WTC11 (cell line): ENCODE data around the gene MAST4. TPM values are rescaled to one million over a fixed set of nuclear protein-coding genes. Genes with fewer than 3 reads are reported as not detected.

ENCODE experiments used
- ATAC-seq: fragments of 200-7000 bp; cut with Tn5 transposase; 2 replicates; pipeline ENCODE4 v1.10.0; 2021; ENCODE audit warnings: mild to moderate bottlenecking, moderate library complexity
- CTCF ChIA-PET: fragments of 300-600 bp; sonication (Branson Sonifier 250); formaldehyde crosslinking; loops from one replicate; lab custom pipeline; 2021; ENCODE audit warnings: antibody characterized with exemption; lab: Charles Lee
- POLR2A ChIA-PET: fragments of 350-600 bp; sonication (Branson Sonifier 250); formaldehyde crosslinking; loops from one replicate; lab custom pipeline; 2021; ENCODE audit warnings: antibody characterized with exemption; lab: Charles Lee
- DNase-seq: peaks from one replicate; pipeline ENCODE4 v3.0.0; 2021; ENCODE audit warnings: low spot score
- H3K27ac Mint-ChIP-seq: 2 replicates; pipeline ENCODE4 v1.8.0; 2021; ENCODE audit warnings: mixed read lengths
- H3K27me3 Mint-ChIP-seq: 2 replicates; pipeline ENCODE4 v1.8.0; 2021; ENCODE audit warnings: low read depth, mild to moderate bottlenecking, moderate library complexity, mixed read lengths
- H3K36me3 Mint-ChIP-seq: 2 replicates; pipeline ENCODE4 v1.8.0; 2021; ENCODE audit warnings: mixed read lengths
- H3K4me1 Mint-ChIP-seq: 2 replicates; pipeline ENCODE4 v1.8.0; 2022; ENCODE audit warnings: mixed read lengths
- H3K4me3 Mint-ChIP-seq: 2 replicates; pipeline ENCODE4 v1.8.0; 2021; ENCODE audit warnings: mild to moderate bottlenecking, moderate library complexity, mixed read lengths
- H3K9me3 Mint-ChIP-seq: 2 replicates; pipeline ENCODE4 v1.8.0; 2021; ENCODE audit warnings: mixed read lengths
- CREM ChIP-seq: sonication (generic); formaldehyde crosslinking; IDR thresholded peaks from 2 replicates; pipeline ENCODE4 v1.8.1; 2022; ENCODE audit warnings: mild to moderate bottlenecking, missing genetic modification reagents, moderate library complexity
- GABPB1 ChIP-seq: sonication (generic); formaldehyde crosslinking; IDR thresholded peaks from 2 replicates; pipeline ENCODE4 v1.8.1; 2023; ENCODE audit warnings: mild to moderate bottlenecking, missing genetic modification reagents
- GTF2I ChIP-seq: fragments of 250-450 bp; sonication (Bioruptor Pico); conservative IDR thresholded peaks from 2 replicates; pipeline ENCODE4 v1.4.0; 2021; ENCODE audit warnings: mild to moderate bottlenecking
- HMGXB4 ChIP-seq: sonication (generic); formaldehyde crosslinking; IDR thresholded peaks from 2 replicates; pipeline ENCODE4 v1.8.1; 2023; ENCODE audit warnings: mild to moderate bottlenecking, moderate library complexity, missing genetic modification reagents
- NFATC4 ChIP-seq: fragments of 250-450 bp; sonication (Bioruptor Pico); IDR thresholded peaks from 2 replicates; pipeline ENCODE4 v1.9.0; 2021; ENCODE audit warnings: mild to moderate bottlenecking
- NR3C1 ChIP-seq: sonication (generic); formaldehyde crosslinking; conservative IDR thresholded peaks from 2 replicates; pipeline ENCODE4 v1.8.1; 2023; ENCODE audit warnings: low read depth, mild to moderate bottlenecking, missing genetic modification reagents
- RELA ChIP-seq: sonication (generic); formaldehyde crosslinking; IDR thresholded peaks from 2 replicates; pipeline ENCODE4 v1.8.1; 2022; ENCODE audit warnings: missing genetic modification reagents, mild to moderate bottlenecking, borderline replicate concordance
- STAT6 ChIP-seq: sonication (generic); formaldehyde crosslinking; conservative IDR thresholded peaks from 2 replicates; pipeline ENCODE4 v1.8.1; 2023; ENCODE audit warnings: mild to moderate bottlenecking, low read depth, missing genetic modification reagents, moderate library complexity
- TEAD1 ChIP-seq: sonication (generic); formaldehyde crosslinking; IDR thresholded peaks from 2 replicates; pipeline ENCODE4 v1.8.0; 2022; ENCODE audit warnings: mild to moderate bottlenecking, missing genetic modification reagents
- ZNF671 ChIP-seq: fragments of 250-450 bp; sonication (Bioruptor Pico); IDR thresholded peaks from 2 replicates; pipeline ENCODE4 v1.8.0; 2021; ENCODE audit warnings: mild to moderate bottlenecking
- total RNA-seq: library from RNA; stranded (reverse); gene quantifications from 3 replicates; pipeline ENCODE4 v1.2.3, GENCODE V29; 2021
- TF ChIP-seq, protein P1 (sequence below): sonication (generic); formaldehyde crosslinking; IDR thresholded peaks from 2 replicates; pipeline ENCODE4 v1.8.1; 2022; ENCODE audit warnings: mild to moderate bottlenecking, moderate library complexity, missing genetic modification reagents
- TF ChIP-seq, protein P2 (sequence below): sonication (generic); formaldehyde crosslinking; IDR thresholded peaks from 2 replicates; pipeline ENCODE4 v1.8.0; 2023; ENCODE audit warnings: mild to moderate bottlenecking, missing genetic modification reagents
- TF ChIP-seq, protein P3 (sequence below): sonication (generic); formaldehyde crosslinking; IDR thresholded peaks from 2 replicates; pipeline ENCODE4 v1.8.1; 2022; ENCODE audit warnings: low read depth, missing genetic modification reagents, borderline replicate concordance
- TF ChIP-seq, protein P4 (sequence below): sonication (generic); formaldehyde crosslinking; IDR thresholded peaks from 2 replicates; pipeline ENCODE4 v1.8.1; 2022; ENCODE audit warnings: low read depth, mild to moderate bottlenecking, moderate library complexity, missing genetic modification reagents, borderline replicate concordance
- TF ChIP-seq, protein P5 (sequence below): sonication (generic); formaldehyde crosslinking; IDR thresholded peaks from 2 replicates; pipeline ENCODE4 v1.8.1; 2023; ENCODE audit warnings: mild to moderate bottlenecking, missing genetic modification reagents, borderline replicate concordance

Gene MAST4
- total RNA-seq, 1 experiment from 2014 or later: 8.0 TPM

- no peaks in the 10 kb centered on the region for H3K36me3 Mint-ChIP-seq
- no peak for ATAC-seq
- no peak overlapping the region for H3K4me3 Mint-ChIP-seq
- H3K9me3 Mint-ChIP-seq: no peaks in the 10 kb centered on the region; the same call in 1 of the 2 replicates
- DNase-seq: no peak
- TF ChIP-seq, protein P1, sequence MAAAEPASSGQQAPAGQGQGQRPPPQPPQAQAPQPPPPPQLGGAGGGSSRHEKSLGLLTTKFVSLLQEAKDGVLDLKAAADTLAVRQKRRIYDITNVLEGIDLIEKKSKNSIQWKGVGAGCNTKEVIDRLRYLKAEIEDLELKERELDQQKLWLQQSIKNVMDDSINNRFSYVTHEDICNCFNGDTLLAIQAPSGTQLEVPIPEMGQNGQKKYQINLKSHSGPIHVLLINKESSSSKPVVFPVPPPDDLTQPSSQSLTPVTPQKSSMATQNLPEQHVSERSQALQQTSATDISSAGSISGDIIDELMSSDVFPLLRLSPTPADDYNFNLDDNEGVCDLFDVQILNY: no peak
- TF ChIP-seq, protein P2, sequence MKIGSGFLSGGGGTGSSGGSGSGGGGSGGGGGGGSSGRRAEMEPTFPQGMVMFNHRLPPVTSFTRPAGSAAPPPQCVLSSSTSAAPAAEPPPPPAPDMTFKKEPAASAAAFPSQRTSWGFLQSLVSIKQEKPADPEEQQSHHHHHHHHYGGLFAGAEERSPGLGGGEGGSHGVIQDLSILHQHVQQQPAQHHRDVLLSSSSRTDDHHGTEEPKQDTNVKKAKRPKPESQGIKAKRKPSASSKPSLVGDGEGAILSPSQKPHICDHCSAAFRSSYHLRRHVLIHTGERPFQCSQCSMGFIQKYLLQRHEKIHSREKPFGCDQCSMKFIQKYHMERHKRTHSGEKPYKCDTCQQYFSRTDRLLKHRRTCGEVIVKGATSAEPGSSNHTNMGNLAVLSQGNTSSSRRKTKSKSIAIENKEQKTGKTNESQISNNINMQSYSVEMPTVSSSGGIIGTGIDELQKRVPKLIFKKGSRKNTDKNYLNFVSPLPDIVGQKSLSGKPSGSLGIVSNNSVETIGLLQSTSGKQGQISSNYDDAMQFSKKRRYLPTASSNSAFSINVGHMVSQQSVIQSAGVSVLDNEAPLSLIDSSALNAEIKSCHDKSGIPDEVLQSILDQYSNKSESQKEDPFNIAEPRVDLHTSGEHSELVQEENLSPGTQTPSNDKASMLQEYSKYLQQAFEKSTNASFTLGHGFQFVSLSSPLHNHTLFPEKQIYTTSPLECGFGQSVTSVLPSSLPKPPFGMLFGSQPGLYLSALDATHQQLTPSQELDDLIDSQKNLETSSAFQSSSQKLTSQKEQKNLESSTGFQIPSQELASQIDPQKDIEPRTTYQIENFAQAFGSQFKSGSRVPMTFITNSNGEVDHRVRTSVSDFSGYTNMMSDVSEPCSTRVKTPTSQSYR (CRISPR knock-in tag): no peak
- no peak for TF ChIP-seq TEAD1
- ChIA-PET CTCF (interaction anchor here (0.5 to 0.9 kb wide), 2 partner anchors 312 to 601 kb away, joined by 3 to 4 read pairs; no protein-coding TSS in a partner anchor), POLR2A (interaction anchor here (0.5 kb wide), 1 partner anchor 17 kb away, joined by 3 read pairs; no protein-coding TSS in a partner anchor)
- H3K27me3 Mint-ChIP-seq: no peaks in the 10 kb centered on the region
- H3K4me1 Mint-ChIP-seq: peaks cover 10% of the 10 kb centered on the region
- no peak overlapping the region for H3K27ac Mint-ChIP-seq
Observed at GRCh38 chr5:66617991-66618768, 22.0 kb downstream of the MAST4 start.

- no peaks in the 10 kb centered on the region for H3K36me3 Mint-ChIP-seq
- ATAC-seq: no peak
- POLR2A ChIA-PET: no interaction called here
- H3K27ac Mint-ChIP-seq: no peak overlapping the region
- no peak overlapping the region for H3K4me3 Mint-ChIP-seq
- no peaks in the 10 kb centered on the region; the same call in 1 of the 2 replicates for H3K9me3 Mint-ChIP-seq
- no peak for TF ChIP-seq RELA (CRISPR knock-in tag)
- TF ChIP-seq STAT6 (CRISPR knock-in tag): no peak
- no peak for TF ChIP-seq CREM (CRISPR knock-in tag)
- TF ChIP-seq HMGXB4: no peak
- TF ChIP-seq ZNF671 (CRISPR knock-in tag): no peak
- TF ChIP-seq, protein P3, sequence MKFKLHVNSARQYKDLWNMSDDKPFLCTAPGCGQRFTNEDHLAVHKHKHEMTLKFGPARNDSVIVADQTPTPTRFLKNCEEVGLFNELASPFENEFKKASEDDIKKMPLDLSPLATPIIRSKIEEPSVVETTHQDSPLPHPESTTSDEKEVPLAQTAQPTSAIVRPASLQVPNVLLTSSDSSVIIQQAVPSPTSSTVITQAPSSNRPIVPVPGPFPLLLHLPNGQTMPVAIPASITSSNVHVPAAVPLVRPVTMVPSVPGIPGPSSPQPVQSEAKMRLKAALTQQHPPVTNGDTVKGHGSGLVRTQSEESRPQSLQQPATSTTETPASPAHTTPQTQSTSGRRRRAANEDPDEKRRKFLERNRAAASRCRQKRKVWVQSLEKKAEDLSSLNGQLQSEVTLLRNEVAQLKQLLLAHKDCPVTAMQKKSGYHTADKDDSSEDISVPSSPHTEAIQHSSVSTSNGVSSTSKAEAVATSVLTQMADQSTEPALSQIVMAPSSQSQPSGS (CRISPR knock-in tag): no peak
- no peak for TF ChIP-seq GABPB1
- TF ChIP-seq, all 79 proteins: peak for 0
- peaks cover 7% of the 10 kb centered on the region for H3K4me1 Mint-ChIP-seq
- CTCF ChIA-PET: no interaction called here
- H3K27me3 Mint-ChIP-seq: no peaks in the 10 kb centered on the region
- DNase-seq: no peak
Observed at GRCh38 chr5:66620711-66621110, 24.5 kb downstream of the MAST4 start.

DNA sequence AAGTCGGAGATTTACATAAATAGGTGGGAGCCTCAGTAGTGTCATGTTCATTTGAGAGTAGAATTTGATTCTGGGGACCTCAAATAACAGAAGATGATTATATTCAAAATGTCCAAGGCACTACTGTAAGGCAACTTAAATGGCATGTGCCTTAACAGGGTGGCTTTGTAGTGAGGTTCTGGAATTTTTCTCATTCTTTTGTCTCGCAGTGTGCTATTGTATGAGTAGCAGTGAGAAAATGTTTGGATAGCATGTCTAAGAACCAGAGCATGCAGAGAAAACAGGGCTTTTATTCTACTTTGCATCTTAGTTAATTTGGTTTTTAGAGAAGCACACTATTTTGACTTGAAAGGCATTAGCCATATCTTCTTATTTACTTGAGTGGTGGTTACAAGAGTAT lies 25.0 kb downstream of the MAST4 start:
- Mint-ChIP-seq H3K27ac (no peak overlapping the region), H3K4me1 (peaks cover 7% of the 10 kb centered on the region), H3K4me3 (no peak overlapping the region), H3K9me3 (no peaks in the 10 kb centered on the region; the same call in 1 of the 2 replicates), H3K36me3 (no peaks in the 10 kb centered on the region), H3K27me3 (no peaks in the 10 kb centered on the region)
- no peak for DNase-seq
- CTCF ChIA-PET: no interaction called here
- POLR2A ChIA-PET: no interaction called here
- ATAC-seq: no peak
- no peak for TF ChIP-seq ZNF671 (CRISPR knock-in tag)
- no peak for TF ChIP-seq CREM (CRISPR knock-in tag)
- TF ChIP-seq NFATC4: no peak
- TF ChIP-seq, protein P4, sequence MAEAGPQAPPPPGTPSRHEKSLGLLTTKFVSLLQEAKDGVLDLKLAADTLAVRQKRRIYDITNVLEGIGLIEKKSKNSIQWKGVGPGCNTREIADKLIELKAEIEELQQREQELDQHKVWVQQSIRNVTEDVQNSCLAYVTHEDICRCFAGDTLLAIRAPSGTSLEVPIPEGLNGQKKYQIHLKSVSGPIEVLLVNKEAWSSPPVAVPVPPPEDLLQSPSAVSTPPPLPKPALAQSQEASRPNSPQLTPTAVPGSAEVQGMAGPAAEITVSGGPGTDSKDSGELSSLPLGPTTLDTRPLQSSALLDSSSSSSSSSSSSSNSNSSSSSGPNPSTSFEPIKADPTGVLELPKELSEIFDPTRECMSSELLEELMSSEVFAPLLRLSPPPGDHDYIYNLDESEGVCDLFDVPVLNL (CRISPR knock-in tag): no peak
- no peak for TF ChIP-seq NR3C1 (CRISPR knock-in tag)
- TF ChIP-seq, protein P5, sequence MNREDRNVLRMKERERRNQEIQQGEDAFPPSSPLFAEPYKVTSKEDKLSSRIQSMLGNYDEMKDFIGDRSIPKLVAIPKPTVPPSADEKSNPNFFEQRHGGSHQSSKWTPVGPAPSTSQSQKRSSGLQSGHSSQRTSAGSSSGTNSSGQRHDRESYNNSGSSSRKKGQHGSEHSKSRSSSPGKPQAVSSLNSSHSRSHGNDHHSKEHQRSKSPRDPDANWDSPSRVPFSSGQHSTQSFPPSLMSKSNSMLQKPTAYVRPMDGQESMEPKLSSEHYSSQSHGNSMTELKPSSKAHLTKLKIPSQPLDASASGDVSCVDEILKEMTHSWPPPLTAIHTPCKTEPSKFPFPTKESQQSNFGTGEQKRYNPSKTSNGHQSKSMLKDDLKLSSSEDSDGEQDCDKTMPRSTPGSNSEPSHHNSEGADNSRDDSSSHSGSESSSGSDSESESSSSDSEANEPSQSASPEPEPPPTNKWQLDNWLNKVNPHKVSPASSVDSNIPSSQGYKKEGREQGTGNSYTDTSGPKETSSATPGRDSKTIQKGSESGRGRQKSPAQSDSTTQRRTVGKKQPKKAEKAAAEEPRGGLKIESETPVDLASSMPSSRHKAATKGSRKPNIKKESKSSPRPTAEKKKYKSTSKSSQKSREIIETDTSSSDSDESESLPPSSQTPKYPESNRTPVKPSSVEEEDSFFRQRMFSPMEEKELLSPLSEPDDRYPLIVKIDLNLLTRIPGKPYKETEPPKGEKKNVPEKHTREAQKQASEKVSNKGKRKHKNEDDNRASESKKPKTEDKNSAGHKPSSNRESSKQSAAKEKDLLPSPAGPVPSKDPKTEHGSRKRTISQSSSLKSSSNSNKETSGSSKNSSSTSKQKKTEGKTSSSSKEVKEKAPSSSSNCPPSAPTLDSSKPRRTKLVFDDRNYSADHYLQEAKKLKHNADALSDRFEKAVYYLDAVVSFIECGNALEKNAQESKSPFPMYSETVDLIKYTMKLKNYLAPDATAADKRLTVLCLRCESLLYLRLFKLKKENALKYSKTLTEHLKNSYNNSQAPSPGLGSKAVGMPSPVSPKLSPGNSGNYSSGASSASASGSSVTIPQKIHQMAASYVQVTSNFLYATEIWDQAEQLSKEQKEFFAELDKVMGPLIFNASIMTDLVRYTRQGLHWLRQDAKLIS (CRISPR knock-in tag): no peak
- TF ChIP-seq GTF2I: no peak
